HG02571 (cell line): Measurements from ENCODE around the gene AKAP8.
"Not testable (repeated sequence)": the region's sequence is repeated elsewhere in the genome, so short reads cannot be mapped to it uniquely, and the experiment has no call there.

ENCODE experiments used
- ATAC-seq: cut with Tn5 transposase; IDR thresholded peaks from one replicate; pipeline ENCODE4 v1.9.1; 2021; ENCODE audit warnings: mild to moderate bottlenecking, moderate library complexity; ENCODE audit not compliant: unreplicated experiment

Gene AKAP8

GRCh38 chr19:15404097-15404779 is 24.7 kb upstream of the AKAP8 start:
- no peak for ATAC-seq

GRCh38 chr19:15403151-15403531 is 23.6 kb upstream of the AKAP8 start:
- no peak for ATAC-seq

- no peak for ATAC-seq
Measured at GRCh38 chr19:15402411-15403150, 23.0 kb upstream of the AKAP8 start.

GRCh38 chr19:15401397-15401710 is 21.8 kb upstream of the AKAP8 start:
- no peak for ATAC-seq

GRCh38 chr19:15400521-15401396 is 21.2 kb upstream of the AKAP8 start:
- no peak for ATAC-seq

GRCh38 chr19:15399635-15400034 is 20.0 kb upstream of the AKAP8 start:
- ATAC-seq = no peak

GRCh38 chr19:15399234-15399515 is 19.6 kb upstream of the AKAP8 start:
- ATAC-seq = no peak

GRCh38 chr19:15398501-15399233 is 19.1 kb upstream of the AKAP8 start:
- no peak for ATAC-seq

GRCh38 chr19:15397782-15398181 is 18.2 kb upstream of the AKAP8 start:
- no peak for ATAC-seq

- ATAC-seq = no peak
Measured at GRCh38 chr19:15397236-15397635, 17.6 kb upstream of the AKAP8 start.

GRCh38 chr19:15396436-15396835 is 16.8 kb upstream of the AKAP8 start:
- ATAC-seq = no peak

- ATAC-seq = not testable (repeated sequence)
Measured at GRCh38 chr19:15395251-15395650, 15.7 kb upstream of the AKAP8 start.

GRCh38 chr19:15394426-15394825 is 14.8 kb upstream of the AKAP8 start:
- ATAC-seq = no peak

- ATAC-seq = no peak
Measured at GRCh38 chr19:15393963-15394362, 14.4 kb upstream of the AKAP8 start.

- ATAC-seq = no peak
Measured at GRCh38 chr19:15390814-15391213, 11.2 kb upstream of the AKAP8 start.

- ATAC-seq = no peak
Measured at GRCh38 chr19:15381864-15382263, 2.3 kb upstream of the AKAP8 start.

- no peak for ATAC-seq
Measured at GRCh38 chr19:15381429-15381828, 1.8 kb upstream of the AKAP8 start.

- ATAC-seq = peak; percentile 11
Measured at GRCh38 chr19:15379999-15380647, 536 bp upstream of the AKAP8 start.

- no peak for ATAC-seq
Measured at GRCh38 chr19:15378534-15379082, 979 bp downstream of the AKAP8 start.

GRCh38 chr19:15374796-15375440 is 4.7 kb downstream of the AKAP8 start:
- no peak for ATAC-seq
